HepG2 (cell line): ENCODE measurements around the gene PEX14. TPM values are rescaled to one million over a fixed set of nuclear protein-coding genes. Genes with fewer than 3 reads are reported as not detected.

Experiments used
- CBX5 ChIP-seq: sonication (generic); formaldehyde crosslinking; IDR thresholded peaks from 2 replicates; pipeline ENCODE4 v1.4.0; 2020; ENCODE audit warnings: missing genetic modification reagents, borderline replicate concordance
- ELF3 ChIP-seq: IDR thresholded peaks from 2 replicates; pipeline ENCODE4 v1.6.1; 2016; ENCODE audit warnings: missing genetic modification reagents, missing compliant biosample characterization
- FOXJ3 ChIP-seq: sonication (generic); formaldehyde crosslinking; IDR thresholded peaks from 2 replicates; pipeline ENCODE4 v1.4.0; 2020; ENCODE audit warnings: missing genetic modification reagents, mild to moderate bottlenecking, borderline replicate concordance
- FOXK1 ChIP-seq: sonication (generic); formaldehyde crosslinking; IDR thresholded peaks from 2 replicates; pipeline ENCODE4 v1.4.0; 2020; ENCODE audit warnings: low read depth, missing genetic modification reagents, borderline replicate concordance
- GATAD2A ChIP-seq: IDR thresholded peaks from 2 replicates; pipeline ENCODE4 v1.6.1; 2016
- MEF2D ChIP-seq: sonication (generic); formaldehyde crosslinking; IDR thresholded peaks from 2 replicates; pipeline ENCODE4 v1.5.1; 2020; ENCODE audit warnings: mild to moderate bottlenecking, missing genetic modification reagents
- MEIS1 ChIP-seq: sonication (generic); formaldehyde crosslinking; IDR thresholded peaks from 2 replicates; pipeline ENCODE4 v1.9.0; 2021; ENCODE audit warnings: mild to moderate bottlenecking, missing genetic modification reagents, moderate library complexity, borderline replicate concordance
- RBFOX2 ChIP-seq: fragments of 200-400 bp; formaldehyde crosslinking; IDR thresholded peaks from 2 replicates; pipeline ENCODE4 v1.6.1; 2017; ENCODE audit warnings: low read depth, mild to moderate bottlenecking, low read length
- SRSF1 ChIP-seq: fragments of 200-400 bp; formaldehyde crosslinking; optimal IDR thresholded peaks from 2 replicates; pipeline ENCODE3; 2017; ENCODE audit warnings: mild to moderate bottlenecking, low read depth, low read length, moderate library complexity
- TBP ChIP-seq: sonication (generic); formaldehyde crosslinking; IDR thresholded peaks from 2 replicates; pipeline ENCODE4 v1.5.0; 2020; ENCODE audit warnings: missing genetic modification reagents
- ZIK1 ChIP-seq: sonication (generic); formaldehyde crosslinking; IDR thresholded peaks from 2 replicates; pipeline ENCODE4 v1.5.0; 2020; ENCODE audit warnings: mild to moderate bottlenecking, low read depth, missing genetic modification reagents, borderline replicate concordance
- ZNF12 ChIP-seq: sonication (generic); formaldehyde crosslinking; IDR thresholded peaks from 2 replicates; pipeline ENCODE4 v1.5.0; 2020; ENCODE audit warnings: missing genetic modification reagents
- ZNF207 ChIP-seq: fragments of 450-650 bp; IDR thresholded peaks from 2 replicates; pipeline ENCODE4 v1.6.1; 2016; ENCODE audit warnings: antibody characterized with exemption, borderline replicate concordance
- ZNF451 ChIP-seq: sonication (generic); formaldehyde crosslinking; IDR thresholded peaks from 2 replicates; pipeline ENCODE4 v1.5.0; 2020; ENCODE audit warnings: mild to moderate bottlenecking, missing genetic modification reagents
- ZNF460 ChIP-seq: sonication (generic); formaldehyde crosslinking; IDR thresholded peaks from 2 replicates; pipeline ENCODE4 v1.5.1; 2020; ENCODE audit warnings: missing genetic modification reagents, mild to moderate bottlenecking, borderline replicate concordance
- ZNF703 ChIP-seq: sonication (generic); formaldehyde crosslinking; IDR thresholded peaks from 2 replicates; pipeline ENCODE4 v1.5.1; 2020; ENCODE audit warnings: missing genetic modification reagents, mild to moderate bottlenecking, moderate library complexity, borderline replicate concordance
- polyA plus RNA-seq, 8 experiments: library from polyadenylated mRNA; depleted of rRNA in 3 of 8; stranded (reverse) in 7 of 8; unstranded in 1 of 8; fragments of >200 nt; fragmentation: Illumina TruSeq in 4 of 8; extraction: Trizol in 4 of 8; gene quantifications; 2 replicates each; pipeline versions ENCODE4 v1.2.1 to v1.2.3, GENCODE V29; 2011 to 2016; ENCODE audit warnings: low read depth in 4 of 8, missing spikeins in 1 of 8, mixed read lengths in 1 of 8; ENCODE audit not compliant: insufficient read depth in 1 of 8
- total RNA-seq, 5 experiments: library from RNA; depleted of rRNA; stranded (reverse); fragments of >200 nt; fragmentation: Illumina TruSeq; extraction: Trizol; gene quantifications; 2 replicates each; pipeline ENCODE4 v1.2.3, GENCODE V29; 2016; ENCODE audit warnings: low read depth in 1 of 5
- TF ChIP-seq, protein P1 (sequence below): sonication (generic); formaldehyde crosslinking; IDR thresholded peaks from 2 replicates; pipeline ENCODE4 v1.9.0; 2022; ENCODE audit warnings: low read depth, missing genetic modification reagents
- TF ChIP-seq, protein P2 (sequence below): sonication (generic); formaldehyde crosslinking; IDR thresholded peaks from 2 replicates; pipeline ENCODE4 v1.8.0; 2023; ENCODE audit warnings: mild to moderate bottlenecking, missing genetic modification reagents
- TF ChIP-seq, protein P3 (sequence below): IDR thresholded peaks from 2 replicates; pipeline ENCODE4 v1.6.1; 2016; ENCODE audit warnings: low read depth, control low read depth
- TF ChIP-seq, protein P4 (sequence below): sonication (generic); formaldehyde crosslinking; IDR thresholded peaks from 2 replicates; pipeline ENCODE4 v1.4.0; 2020; ENCODE audit warnings: missing genetic modification reagents

PEX14 gene
- total and polyA plus RNA-seq, 2 of the 13 experiments (the other 11 are each of a cell fraction or from before 2014, with no cell fraction given), result 6.5 to 9.9 TPM

DNA sequence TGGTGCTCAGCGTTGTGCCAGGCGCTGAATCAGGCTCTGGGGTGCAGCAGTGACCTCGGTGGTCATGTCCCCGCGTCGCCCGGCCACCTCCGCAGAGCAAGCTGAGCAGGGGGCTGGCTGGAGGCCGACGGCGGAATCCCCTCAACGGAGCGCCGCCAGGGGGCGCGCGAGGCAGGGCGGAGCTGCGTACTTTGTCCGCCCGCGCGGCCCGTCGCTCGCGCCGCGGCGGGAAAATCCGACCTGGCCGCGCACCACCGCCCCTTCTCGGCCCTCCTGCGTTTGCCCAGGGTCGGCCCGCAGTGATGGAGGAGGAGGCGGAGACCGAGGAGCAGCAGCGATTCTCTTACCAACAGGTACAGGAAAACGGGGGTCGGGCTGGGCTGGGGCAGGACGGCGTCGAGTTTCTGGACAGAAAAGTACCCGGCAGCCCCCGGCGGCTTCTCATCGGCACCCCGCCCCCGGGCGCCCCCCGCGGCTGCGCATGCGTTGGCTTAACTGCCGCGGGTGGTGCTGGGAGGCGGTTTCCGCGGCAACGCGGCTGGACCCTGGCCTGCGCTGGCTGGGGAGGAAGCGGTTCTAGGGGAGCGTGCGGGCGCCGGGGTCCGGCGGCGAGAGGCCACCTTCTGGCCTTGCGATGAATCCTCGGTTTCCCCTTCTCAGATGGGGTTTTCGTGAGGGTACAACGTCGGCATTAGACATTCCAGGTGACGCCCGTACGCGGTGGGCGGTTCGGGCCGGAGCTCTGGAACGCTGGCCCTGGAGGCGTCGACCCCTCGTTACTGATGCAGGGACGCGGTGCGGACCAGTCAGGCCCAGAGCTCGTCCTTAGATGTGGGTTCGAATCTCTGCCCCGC is 44.3 kb upstream of the PEX14 start, which contains the start of gene CENPS (continued):
- TF ChIP-seq, protein P1, sequence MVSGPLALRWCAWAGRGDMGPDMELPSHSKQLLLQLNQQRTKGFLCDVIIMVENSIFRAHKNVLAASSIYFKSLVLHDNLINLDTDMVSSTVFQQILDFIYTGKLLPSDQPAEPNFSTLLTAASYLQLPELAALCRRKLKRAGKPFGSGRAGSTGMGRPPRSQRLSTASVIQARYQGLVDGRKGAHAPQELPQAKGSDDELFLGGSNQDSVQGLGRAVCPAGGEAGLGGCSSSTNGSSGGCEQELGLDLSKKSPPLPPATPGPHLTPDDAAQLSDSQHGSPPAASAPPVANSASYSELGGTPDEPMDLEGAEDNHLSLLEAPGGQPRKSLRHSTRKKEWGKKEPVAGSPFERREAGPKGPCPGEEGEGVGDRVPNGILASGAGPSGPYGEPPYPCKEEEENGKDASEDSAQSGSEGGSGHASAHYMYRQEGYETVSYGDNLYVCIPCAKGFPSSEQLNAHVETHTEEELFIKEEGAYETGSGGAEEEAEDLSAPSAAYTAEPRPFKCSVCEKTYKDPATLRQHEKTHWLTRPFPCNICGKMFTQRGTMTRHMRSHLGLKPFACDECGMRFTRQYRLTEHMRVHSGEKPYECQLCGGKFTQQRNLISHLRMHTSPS, result peak; percentile 75; the same call in 1 of the 2 replicates
- TF ChIP-seq ZNF12 (CRISPR knock-in tag), result no peak; the same call in 1 of the 2 replicates
- peak; percentile 80 for TF ChIP-seq RBFOX2
- TF ChIP-seq ZNF451 (CRISPR knock-in tag), result peak; percentile 86; the same call in 1 of the 2 replicates
- peak; percentile 60 for TF ChIP-seq FOXK1 (CRISPR knock-in tag)
- no peak for TF ChIP-seq TBP (CRISPR knock-in tag)
- TF ChIP-seq, protein P2, sequence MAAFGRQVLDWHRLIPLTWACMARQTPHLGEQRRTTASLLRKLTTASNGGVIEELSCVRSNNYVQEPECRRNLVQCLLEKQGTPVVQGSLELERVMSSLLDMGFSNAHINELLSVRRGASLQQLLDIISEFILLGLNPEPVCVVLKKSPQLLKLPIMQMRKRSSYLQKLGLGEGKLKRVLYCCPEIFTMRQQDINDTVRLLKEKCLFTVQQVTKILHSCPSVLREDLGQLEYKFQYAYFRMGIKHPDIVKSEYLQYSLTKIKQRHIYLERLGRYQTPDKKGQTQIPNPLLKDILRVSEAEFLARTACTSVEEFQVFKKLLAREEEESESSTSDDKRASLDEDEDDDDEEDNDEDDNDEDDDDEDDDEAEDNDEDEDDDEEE, result no peak
- TF ChIP-seq ELF3 (CRISPR knock-in tag), result peak; percentile 69
- no peak for TF ChIP-seq SRSF1
- no peak for TF ChIP-seq FOXJ3 (CRISPR knock-in tag)
- TF ChIP-seq, protein P3, sequence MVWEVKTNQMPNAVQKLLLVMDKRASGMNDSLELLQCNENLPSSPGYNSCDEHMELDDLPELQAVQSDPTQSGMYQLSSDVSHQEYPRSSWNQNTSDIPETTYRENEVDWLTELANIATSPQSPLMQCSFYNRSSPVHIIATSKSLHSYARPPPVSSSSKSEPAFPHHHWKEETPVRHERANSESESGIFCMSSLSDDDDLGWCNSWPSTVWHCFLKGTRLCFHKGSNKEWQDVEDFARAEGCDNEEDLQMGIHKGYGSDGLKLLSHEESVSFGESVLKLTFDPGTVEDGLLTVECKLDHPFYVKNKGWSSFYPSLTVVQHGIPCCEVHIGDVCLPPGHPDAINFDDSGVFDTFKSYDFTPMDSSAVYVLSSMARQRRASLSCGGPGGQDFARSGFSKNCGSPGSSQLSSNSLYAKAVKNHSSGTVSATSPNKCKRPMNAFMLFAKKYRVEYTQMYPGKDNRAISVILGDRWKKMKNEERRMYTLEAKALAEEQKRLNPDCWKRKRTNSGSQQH (CRISPR knock-in tag), result peak; percentile 94
- TF ChIP-seq ZNF703 (CRISPR knock-in tag), result peak; percentile 86; the same call in 1 of the 2 replicates
- TF ChIP-seq ZNF207, result no peak
- peak; percentile 41; the same call in 1 of the 2 replicates for TF ChIP-seq GATAD2A (CRISPR knock-in tag)
- no peak; the same call in 1 of the 2 replicates for TF ChIP-seq ZNF460 (CRISPR knock-in tag)
- TF ChIP-seq MEF2D, result 0 out of 2 replicates have a peak, but pooled peaks have one; percentile 19
- TF ChIP-seq CBX5 (CRISPR knock-in tag), result no peak; the same call in 1 of the 2 replicates
- TF ChIP-seq MEIS1 (CRISPR knock-in tag), result no peak
- TF ChIP-seq, protein P4, sequence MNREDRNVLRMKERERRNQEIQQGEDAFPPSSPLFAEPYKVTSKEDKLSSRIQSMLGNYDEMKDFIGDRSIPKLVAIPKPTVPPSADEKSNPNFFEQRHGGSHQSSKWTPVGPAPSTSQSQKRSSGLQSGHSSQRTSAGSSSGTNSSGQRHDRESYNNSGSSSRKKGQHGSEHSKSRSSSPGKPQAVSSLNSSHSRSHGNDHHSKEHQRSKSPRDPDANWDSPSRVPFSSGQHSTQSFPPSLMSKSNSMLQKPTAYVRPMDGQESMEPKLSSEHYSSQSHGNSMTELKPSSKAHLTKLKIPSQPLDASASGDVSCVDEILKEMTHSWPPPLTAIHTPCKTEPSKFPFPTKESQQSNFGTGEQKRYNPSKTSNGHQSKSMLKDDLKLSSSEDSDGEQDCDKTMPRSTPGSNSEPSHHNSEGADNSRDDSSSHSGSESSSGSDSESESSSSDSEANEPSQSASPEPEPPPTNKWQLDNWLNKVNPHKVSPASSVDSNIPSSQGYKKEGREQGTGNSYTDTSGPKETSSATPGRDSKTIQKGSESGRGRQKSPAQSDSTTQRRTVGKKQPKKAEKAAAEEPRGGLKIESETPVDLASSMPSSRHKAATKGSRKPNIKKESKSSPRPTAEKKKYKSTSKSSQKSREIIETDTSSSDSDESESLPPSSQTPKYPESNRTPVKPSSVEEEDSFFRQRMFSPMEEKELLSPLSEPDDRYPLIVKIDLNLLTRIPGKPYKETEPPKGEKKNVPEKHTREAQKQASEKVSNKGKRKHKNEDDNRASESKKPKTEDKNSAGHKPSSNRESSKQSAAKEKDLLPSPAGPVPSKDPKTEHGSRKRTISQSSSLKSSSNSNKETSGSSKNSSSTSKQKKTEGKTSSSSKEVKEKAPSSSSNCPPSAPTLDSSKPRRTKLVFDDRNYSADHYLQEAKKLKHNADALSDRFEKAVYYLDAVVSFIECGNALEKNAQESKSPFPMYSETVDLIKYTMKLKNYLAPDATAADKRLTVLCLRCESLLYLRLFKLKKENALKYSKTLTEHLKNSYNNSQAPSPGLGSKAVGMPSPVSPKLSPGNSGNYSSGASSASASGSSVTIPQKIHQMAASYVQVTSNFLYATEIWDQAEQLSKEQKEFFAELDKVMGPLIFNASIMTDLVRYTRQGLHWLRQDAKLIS (CRISPR knock-in tag), result no peak
- peak; percentile 35; the same call in 1 of the 2 replicates for TF ChIP-seq ZIK1 (CRISPR knock-in tag)
